IPS-18a (cell line): ENCODE data around the gene MYO5A.

Experiments
- H3K27ac ChIP-seq: one replicate; pipeline ENCODE4 v1.5.1; 2013; ENCODE audit warnings: low read length
- H3K27me3 ChIP-seq: one replicate; pipeline ENCODE4 v1.6.1; 2013; ENCODE audit warnings: mild to moderate bottlenecking, low read length; ENCODE audit not compliant: control insufficient read depth, insufficient read depth
- H3K36me3 ChIP-seq: one replicate; pipeline ENCODE4 v1.6.1; 2013; ENCODE audit warnings: low read depth, low read length; ENCODE audit not compliant: control insufficient read depth
- H3K4me1 ChIP-seq: one replicate; pipeline ENCODE4 v1.6.1; 2013; ENCODE audit warnings: low read depth, low read length; ENCODE audit not compliant: control insufficient read depth
- H3K4me3 ChIP-seq: one replicate; pipeline ENCODE4 v1.5.1; 2013; ENCODE audit warnings: low read length
- H3K9ac ChIP-seq: one replicate; pipeline ENCODE4 v1.6.1; 2013; ENCODE audit warnings: mild to moderate bottlenecking, low read length, moderate library complexity
- H3K9me3 ChIP-seq: one replicate; pipeline ENCODE4 v1.6.1; 2013; ENCODE audit warnings: low read depth, low read length; ENCODE audit not compliant: control insufficient read depth

Gene MYO5A

GRCh38 chr15:52378746-52379394 is 149.8 kb downstream of the MYO5A start:
- peaks cover 17% of the 10 kb centered on the region for H3K36me3 ChIP-seq
- H3K27me3 ChIP-seq = no peaks in the 10 kb centered on the region
- no peaks in the 10 kb centered on the region for H3K9me3 ChIP-seq
- H3K27ac ChIP-seq = no peak overlapping the region
- no peak overlapping the region for H3K9ac ChIP-seq
- no peaks in the 10 kb centered on the region for H3K4me1 ChIP-seq
- no peak overlapping the region for H3K4me3 ChIP-seq

- Histone ChIP-seq H3K4me3 (no peak overlapping the region), H3K36me3 (peaks cover 7% of the 10 kb centered on the region), H3K27me3 (no peaks in the 10 kb centered on the region), H3K9me3 (no peaks in the 10 kb centered on the region), H3K9ac (no peak overlapping the region), H3K27ac (no peak overlapping the region), H3K4me1 (no peaks in the 10 kb centered on the region)
Measured at GRCh38 chr15:52370010-52370409, 158.7 kb downstream of the MYO5A start.

GRCh38 chr15:52369455-52369854 is 159.2 kb downstream of the MYO5A start:
- Histone ChIP-seq H3K9me3 (no peaks in the 10 kb centered on the region), H3K4me1 (no peaks in the 10 kb centered on the region)

GRCh38 chr15:52369030-52369429 is 159.7 kb downstream of the MYO5A start:
- no peak overlapping the region for H3K4me3 ChIP-seq
- H3K9me3 ChIP-seq = no peaks in the 10 kb centered on the region
- no peaks in the 10 kb centered on the region for H3K4me1 ChIP-seq
- H3K27me3 ChIP-seq = no peaks in the 10 kb centered on the region
- no peak overlapping the region for H3K9ac ChIP-seq
- H3K36me3 ChIP-seq = peaks cover 7% of the 10 kb centered on the region
- H3K27ac ChIP-seq = no peak overlapping the region

More at GRCh38 chr15:52369455-52369854, 159.2 kb downstream of the MYO5A start:
- Histone ChIP-seq H3K9ac (no peak overlapping the region), H3K27ac (no peak overlapping the region), H3K4me3 (no peak overlapping the region), H3K27me3 (no peaks in the 10 kb centered on the region), H3K36me3 (peaks cover 7% of the 10 kb centered on the region)

- H3K9me3 ChIP-seq = no peaks in the 10 kb centered on the region
- H3K36me3 ChIP-seq = peaks cover 7% of the 10 kb centered on the region
- H3K4me3 ChIP-seq = no peak overlapping the region
- H3K4me1 ChIP-seq = no peaks in the 10 kb centered on the region
- H3K27me3 ChIP-seq = no peaks in the 10 kb centered on the region
- no peak overlapping the region for H3K27ac ChIP-seq
- no peak overlapping the region for H3K9ac ChIP-seq
Measured at GRCh38 chr15:52368402-52368801, 160.3 kb downstream of the MYO5A start.

- Histone ChIP-seq H3K27me3 (no peaks in the 10 kb centered on the region), H3K36me3 (no peaks in the 10 kb centered on the region), H3K4me1 (no peaks in the 10 kb centered on the region), H3K27ac (no peak overlapping the region), H3K9me3 (no peaks in the 10 kb centered on the region), H3K9ac (no peak overlapping the region), H3K4me3 (no peak overlapping the region)
Measured at GRCh38 chr15:52362497-52362896, 166.2 kb downstream of the MYO5A start.

GRCh38 chr15:52361975-52362494 is 166.6 kb downstream of the MYO5A start:
- Histone ChIP-seq H3K4me1 (no peaks in the 10 kb centered on the region), H3K27ac (no peak overlapping the region), H3K36me3 (no peaks in the 10 kb centered on the region), H3K9me3 (no peaks in the 10 kb centered on the region), H3K9ac (no peak overlapping the region), H3K4me3 (no peak overlapping the region), H3K27me3 (no peaks in the 10 kb centered on the region)

GRCh38 chr15:52361494-52361893 is 167.2 kb downstream of the MYO5A start:
- no peaks in the 10 kb centered on the region for H3K36me3 ChIP-seq
- H3K4me3 ChIP-seq = no peak overlapping the region
- no peak overlapping the region for H3K27ac ChIP-seq

GRCh38 chr15:52360229-52361203 is 168.2 kb downstream of the MYO5A start:
- H3K9me3 ChIP-seq = no peaks in the 10 kb centered on the region
- no peaks in the 10 kb centered on the region for H3K4me1 ChIP-seq
- H3K4me3 ChIP-seq = no peak overlapping the region
- no peaks in the 10 kb centered on the region for H3K27me3 ChIP-seq
- H3K36me3 ChIP-seq = no peaks in the 10 kb centered on the region
- no peak overlapping the region for H3K27ac ChIP-seq
- H3K9ac ChIP-seq = no peak overlapping the region

More at GRCh38 chr15:52361494-52361893, 167.2 kb downstream of the MYO5A start:
- Histone ChIP-seq H3K27me3 (no peaks in the 10 kb centered on the region), H3K4me1 (no peaks in the 10 kb centered on the region), H3K9me3 (no peaks in the 10 kb centered on the region), H3K9ac (no peak overlapping the region)

- no peak overlapping the region for H3K9ac ChIP-seq
- no peak overlapping the region for H3K27ac ChIP-seq
- no peaks in the 10 kb centered on the region for H3K4me1 ChIP-seq
- no peaks in the 10 kb centered on the region for H3K27me3 ChIP-seq
- H3K36me3 ChIP-seq = no peaks in the 10 kb centered on the region
- H3K4me3 ChIP-seq = no peak overlapping the region
- no peaks in the 10 kb centered on the region for H3K9me3 ChIP-seq
Measured at GRCh38 chr15:52359722-52360121, 169.0 kb downstream of the MYO5A start.

- H3K9ac ChIP-seq = no peak overlapping the region
- no peaks in the 10 kb centered on the region for H3K9me3 ChIP-seq
- no peaks in the 10 kb centered on the region for H3K27me3 ChIP-seq
- no peak overlapping the region for H3K27ac ChIP-seq
- no peaks in the 10 kb centered on the region for H3K36me3 ChIP-seq
- H3K4me3 ChIP-seq = no peak overlapping the region
- no peaks in the 10 kb centered on the region for H3K4me1 ChIP-seq
Measured at GRCh38 chr15:52357949-52358348, 170.7 kb downstream of the MYO5A start.
